ENCODE data around the gene ZBBX.

ZBBX gene

DNA sequence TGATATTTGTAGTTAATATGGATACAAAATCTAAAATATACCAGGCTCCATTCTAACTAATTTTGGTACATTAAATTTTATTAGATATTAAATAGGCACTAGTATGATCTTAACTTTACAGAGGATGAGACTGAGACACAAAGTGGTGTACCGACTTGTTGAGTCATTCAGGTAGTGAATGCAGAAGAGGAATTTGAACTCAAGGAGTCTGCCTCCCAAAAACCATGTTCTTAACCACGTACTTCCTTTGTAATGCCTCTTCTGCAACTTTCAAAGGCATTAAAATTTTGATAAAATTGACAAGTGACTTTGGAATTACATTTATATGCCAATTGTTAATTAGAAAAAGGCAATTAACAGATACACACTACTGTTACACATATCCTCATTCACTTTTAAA lies 61.8 kb downstream of the ZBBX start:
- DNase-seq (ENCODE audit: low spot score) = no peak
- no peak overlapping the region for H3K4me3 ChIP-seq
- TF ChIP-seq, protein P1, sequence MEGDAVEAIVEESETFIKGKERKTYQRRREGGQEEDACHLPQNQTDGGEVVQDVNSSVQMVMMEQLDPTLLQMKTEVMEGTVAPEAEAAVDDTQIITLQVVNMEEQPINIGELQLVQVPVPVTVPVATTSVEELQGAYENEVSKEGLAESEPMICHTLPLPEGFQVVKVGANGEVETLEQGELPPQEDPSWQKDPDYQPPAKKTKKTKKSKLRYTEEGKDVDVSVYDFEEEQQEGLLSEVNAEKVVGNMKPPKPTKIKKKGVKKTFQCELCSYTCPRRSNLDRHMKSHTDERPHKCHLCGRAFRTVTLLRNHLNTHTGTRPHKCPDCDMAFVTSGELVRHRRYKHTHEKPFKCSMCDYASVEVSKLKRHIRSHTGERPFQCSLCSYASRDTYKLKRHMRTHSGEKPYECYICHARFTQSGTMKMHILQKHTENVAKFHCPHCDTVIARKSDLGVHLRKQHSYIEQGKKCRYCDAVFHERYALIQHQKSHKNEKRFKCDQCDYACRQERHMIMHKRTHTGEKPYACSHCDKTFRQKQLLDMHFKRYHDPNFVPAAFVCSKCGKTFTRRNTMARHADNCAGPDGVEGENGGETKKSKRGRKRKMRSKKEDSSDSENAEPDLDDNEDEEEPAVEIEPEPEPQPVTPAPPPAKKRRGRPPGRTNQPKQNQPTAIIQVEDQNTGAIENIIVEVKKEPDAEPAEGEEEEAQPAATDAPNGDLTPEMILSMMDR (IDR thresholded peaks at IDR 0.05) = no peak
- no peak overlapping the region for H3K27ac ChIP-seq

- H3K27ac ChIP-seq = no peak overlapping the region
- no peak for DNase-seq (ENCODE audit: low spot score)
- TF ChIP-seq, protein P1 (IDR thresholded peaks at IDR 0.05) = no peak
- H3K4me3 ChIP-seq = no peak overlapping the region
Observed at GRCh38 chr3:167306319-167306718, 73.8 kb downstream of the ZBBX start.

DNA sequence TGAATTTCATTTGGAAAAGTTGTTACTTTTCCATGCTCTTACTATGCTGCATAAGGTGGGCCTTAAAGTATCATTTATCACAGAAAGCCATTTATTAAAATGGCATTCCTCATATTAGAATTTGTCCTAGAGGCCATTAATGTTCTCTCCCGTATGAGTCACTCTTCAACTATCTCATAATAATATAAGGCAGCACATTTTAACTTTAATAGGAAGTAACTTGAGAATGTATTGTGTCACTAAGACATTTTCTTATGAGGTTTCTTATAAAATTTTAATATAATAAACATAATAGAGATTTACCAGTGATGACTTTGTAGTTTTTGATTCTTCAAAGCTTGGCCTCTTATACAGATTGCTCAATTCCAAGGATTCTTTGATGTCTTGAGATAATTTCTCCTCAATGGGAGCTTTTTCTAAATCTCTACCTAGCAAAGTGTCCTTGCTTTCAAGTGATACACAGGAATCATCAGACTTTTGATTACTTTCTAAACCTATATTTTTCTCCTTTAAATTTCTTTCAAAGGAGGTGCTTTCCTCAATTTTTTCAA lies 74.7 kb downstream of the ZBBX start:
- TF ChIP-seq, protein P1 (IDR thresholded peaks at IDR 0.05) = no peak
- Histone ChIP-seq H3K27ac (no peak overlapping the region), H3K4me3 (no peak overlapping the region)
- no peak for DNase-seq (ENCODE audit: low spot score)

DNA sequence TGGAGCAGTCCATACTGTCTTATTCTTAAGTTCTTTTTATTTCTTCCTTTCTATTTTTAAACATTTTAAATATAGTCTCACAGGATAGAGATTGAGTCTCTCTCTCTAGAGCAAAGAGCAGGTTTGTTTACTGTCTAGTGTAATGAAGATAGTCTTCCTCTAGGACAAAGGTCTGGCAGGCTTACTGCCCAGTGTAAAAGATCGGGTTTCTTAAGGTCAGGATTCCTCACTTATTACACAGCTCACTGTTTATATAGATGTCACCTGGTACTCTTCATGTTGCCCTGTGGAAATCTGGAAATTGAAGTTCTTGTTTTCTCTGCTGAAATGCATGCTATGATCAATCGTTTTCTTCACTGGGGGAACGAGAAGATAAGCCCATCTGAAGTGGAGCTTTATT lies 76.0 kb downstream of the ZBBX start:
- Histone ChIP-seq H3K4me3 (no peak overlapping the region), H3K27ac (no peak overlapping the region)
- DNase-seq (ENCODE audit: low spot score) = no peak
- TF ChIP-seq, protein P1 (IDR thresholded peaks at IDR 0.05) = no peak

DNA sequence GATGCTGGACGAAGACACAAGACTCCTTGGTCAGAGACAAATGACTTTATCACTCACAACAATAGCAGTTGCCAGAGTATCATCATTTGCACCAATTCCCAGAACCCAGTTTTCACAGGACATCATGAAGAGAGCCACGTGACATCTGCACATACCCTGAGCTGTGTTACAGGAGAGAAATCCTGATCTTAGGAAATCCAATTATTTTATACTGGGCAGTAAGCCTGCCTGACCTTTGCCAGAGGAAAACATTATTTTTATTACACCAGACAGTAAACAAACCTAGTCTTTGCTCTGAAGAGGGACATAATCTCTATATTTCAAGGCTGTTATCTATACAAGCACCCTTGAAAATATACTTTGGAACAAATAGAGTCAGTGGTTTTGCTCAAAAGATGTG lies 77.4 kb downstream of the ZBBX start:
- TF ChIP-seq, protein P1 (IDR thresholded peaks at IDR 0.05) = no peak
- H3K27ac ChIP-seq = no peak overlapping the region
- DNase-seq (ENCODE audit: low spot score) = no peak
- no peak overlapping the region for H3K4me3 ChIP-seq

GRCh38 chr3:167300207-167300606 lies 79.9 kb downstream of the ZBBX start:
- no peak for DNase-seq (ENCODE audit: low spot score)
- TF ChIP-seq, protein P1 (IDR thresholded peaks at IDR 0.05) = no peak
- Histone ChIP-seq H3K27ac (no peak overlapping the region), H3K4me3 (no peak overlapping the region)

DNA sequence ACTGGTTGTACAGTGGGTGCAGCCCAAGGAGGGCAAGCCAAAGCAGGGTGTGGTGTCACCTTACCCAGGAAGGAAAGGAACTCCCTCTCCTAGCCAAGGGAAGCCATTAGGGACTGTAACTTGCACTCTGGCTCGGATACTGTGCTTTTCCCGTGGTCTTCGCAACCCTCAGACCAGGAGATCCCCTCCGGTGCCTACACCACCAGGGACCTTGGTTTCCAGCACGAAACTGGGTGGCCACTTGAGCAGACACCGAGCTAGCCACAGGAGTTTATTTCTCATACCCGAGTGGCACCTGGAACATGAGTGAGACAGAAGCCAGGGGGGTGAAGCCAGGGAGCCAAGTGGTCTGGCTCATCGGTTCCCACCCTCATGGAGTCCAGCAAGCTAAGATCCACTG lies 90.7 kb downstream of the ZBBX start:
- TF ChIP-seq, protein P1 (IDR thresholded peaks at IDR 0.05) = no peak
- H3K4me3 ChIP-seq = no peak overlapping the region
- DNase-seq (ENCODE audit: low spot score) = no peak
- no peak overlapping the region for H3K27ac ChIP-seq
